Measurements from ENCODE around the gene OSGEPL1.
"Not testable (repeated sequence)": the region's sequence is repeated elsewhere in the genome, so short reads cannot be mapped to it uniquely, and the experiment has no call there.

Gene OSGEPL1

DNA sequence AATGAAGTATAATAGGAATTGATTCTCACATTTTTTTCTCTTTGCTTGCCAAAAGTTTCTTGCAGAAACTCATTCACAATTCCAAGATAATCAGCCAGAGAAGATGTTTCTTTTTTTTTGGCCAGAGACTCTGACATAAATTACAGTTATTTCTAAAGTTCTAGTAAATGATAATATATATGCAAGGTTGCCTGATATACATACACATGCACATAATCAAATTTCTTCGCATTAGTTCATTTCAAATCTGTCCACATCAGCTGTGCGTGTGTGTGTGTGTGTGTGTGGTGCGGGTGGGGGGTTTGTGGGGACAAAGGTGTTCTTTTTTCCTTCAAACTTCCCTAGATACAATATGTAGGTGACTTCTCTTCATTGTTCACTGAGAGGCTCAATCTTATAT, 33.2 kb downstream of the OSGEPL1 start:
- DNase-seq (ENCODE audit: low read depth), result no peak

- no peak for DNase-seq (ENCODE audit: low read depth)
Observed at GRCh38 chr2:189726849-189727248, 35.7 kb downstream of the OSGEPL1 start.

GRCh38 chr2:189726271-189726670, 36.3 kb downstream of the OSGEPL1 start:
- no peak for DNase-seq (ENCODE audit: low read depth)

GRCh38 chr2:189723192-189723591, 39.4 kb downstream of the OSGEPL1 start:
- no peak for DNase-seq (ENCODE audit: low read depth)

DNA sequence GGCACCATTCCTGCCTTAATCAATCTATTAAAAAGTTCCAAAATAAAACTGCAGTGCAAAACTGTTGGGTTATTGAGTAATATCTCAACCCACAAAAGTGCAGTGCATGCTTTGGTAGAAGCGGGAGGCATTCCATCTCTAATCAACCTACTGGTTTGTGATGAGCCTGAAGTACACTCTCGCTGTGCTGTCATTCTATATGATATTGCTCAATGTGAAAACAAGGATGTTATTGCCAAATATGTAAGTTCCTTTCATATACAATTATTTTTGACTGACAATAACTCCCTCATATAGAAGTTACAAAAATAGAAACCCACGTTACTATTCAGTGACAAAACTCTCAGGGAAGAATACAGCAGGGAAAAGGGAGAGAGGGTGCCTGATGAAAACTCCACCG, 43.0 kb downstream of the OSGEPL1 start:
- DNase-seq (ENCODE audit: low read depth), result no peak

GRCh38 chr2:189717593-189717992, 45.0 kb downstream of the OSGEPL1 start:
- not testable (repeated sequence) for DNase-seq (ENCODE audit: low read depth)

DNA sequence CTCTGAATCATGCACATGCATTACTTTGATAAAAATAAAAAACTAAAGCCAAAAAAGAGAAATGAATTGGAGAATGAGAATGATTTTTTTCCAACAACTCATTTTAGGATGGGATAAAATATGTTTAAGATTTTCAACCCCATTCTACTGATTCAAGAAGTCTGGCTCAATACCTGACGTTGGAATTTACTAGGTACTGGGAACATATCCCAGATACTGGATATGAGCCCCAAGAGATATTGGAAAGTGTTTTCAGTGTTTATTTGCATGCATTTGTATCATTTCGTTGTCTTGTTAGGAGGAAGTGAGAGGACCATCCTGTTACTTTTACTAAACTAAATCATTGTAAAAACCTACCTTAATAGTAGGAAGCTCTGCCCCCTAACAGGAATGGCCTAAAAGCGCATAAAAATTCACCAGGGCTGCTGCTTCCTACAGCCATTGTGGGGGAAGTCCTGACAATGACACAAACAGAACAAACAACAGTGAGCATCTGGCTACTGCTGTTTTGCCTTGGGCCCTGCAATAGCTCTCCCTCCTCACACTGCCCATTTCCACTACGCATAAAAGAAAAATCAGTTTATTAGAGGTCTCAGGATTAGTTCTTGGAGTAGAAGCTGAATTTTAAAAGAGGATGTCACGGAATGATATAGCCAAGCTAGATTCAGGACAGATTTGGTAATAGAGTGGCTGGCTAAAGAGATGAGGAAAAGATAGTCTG, 52.9 kb downstream of the OSGEPL1 start:
- no peak for DNase-seq (ENCODE audit: low read depth)

- DNase-seq (ENCODE audit: low read depth), result no peak
Observed at GRCh38 chr2:189702071-189702470, 60.5 kb downstream of the OSGEPL1 start.

DNA sequence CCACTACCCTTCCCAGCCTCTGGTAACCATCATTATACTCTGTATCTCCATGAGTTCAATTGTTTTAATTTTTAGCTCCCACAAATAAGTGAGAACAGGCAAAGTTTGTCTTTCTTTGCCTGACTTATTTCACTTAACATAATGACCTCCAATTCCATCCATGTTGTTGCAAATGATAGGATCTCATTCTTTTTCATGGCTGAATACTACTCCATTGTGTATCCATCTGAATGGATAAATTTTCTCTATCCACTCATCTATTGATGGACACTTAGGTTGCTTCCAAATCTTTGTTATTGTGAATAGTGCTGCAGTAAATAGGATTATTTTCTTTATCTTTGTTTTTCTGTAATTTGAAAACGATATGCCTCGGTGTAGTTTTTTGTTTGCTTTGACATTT, 61.9 kb downstream of the OSGEPL1 start:
- no peak for DNase-seq (ENCODE audit: low read depth)

DNA sequence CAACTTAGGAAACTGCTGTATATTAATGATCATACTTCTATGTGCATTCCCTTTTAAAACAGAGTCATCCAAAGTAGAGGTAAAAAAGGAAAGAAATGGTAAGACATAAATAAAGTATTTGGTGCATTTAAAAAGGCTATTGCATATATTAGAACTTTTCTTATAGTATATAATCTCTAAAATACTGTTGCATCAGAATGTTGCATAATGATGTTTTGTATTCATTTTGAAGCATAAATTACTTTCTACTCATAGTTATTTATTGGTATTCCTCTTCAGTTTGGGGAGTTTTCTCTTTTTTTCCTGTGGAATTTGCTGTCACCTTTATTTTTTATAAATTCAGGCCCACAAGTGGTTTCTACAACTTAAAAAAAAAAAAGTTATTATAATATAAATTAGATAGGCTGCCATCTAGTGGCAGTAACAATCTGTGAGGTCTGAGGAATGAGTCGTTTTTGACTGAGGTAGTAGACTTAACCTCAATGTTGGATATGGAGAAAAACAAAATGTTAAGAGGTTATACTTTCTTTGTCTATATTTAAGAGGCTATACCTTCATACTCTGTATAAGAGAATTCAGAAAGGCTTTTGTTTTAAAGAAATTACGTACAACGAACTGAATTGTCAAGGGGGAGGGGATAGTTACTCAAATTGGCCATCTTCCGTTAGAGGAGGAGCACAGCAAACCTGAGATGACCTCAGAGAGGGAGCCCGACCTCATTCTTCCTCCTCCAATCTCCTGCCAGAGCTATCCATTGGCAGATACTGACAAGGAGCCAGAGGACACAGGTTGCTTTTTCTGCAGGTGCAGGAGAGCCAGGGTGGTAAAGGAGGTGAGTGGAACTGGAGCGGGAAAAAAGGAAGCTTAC, 64.3 kb downstream of the OSGEPL1 start:
- peak; percentile 16 for DNase-seq (ENCODE audit: low read depth)
